ENCODE measurements around the gene ABCG1. TPM values are rescaled to one million over a fixed set of nuclear protein-coding genes. Genes with fewer than 3 reads are reported as not detected.
"Not testable (repeated sequence)": the region's sequence is repeated elsewhere in the genome, so short reads cannot be mapped to it uniquely, and the experiment has no call there.

The ABCG1 gene
- total and polyA plus RNA-seq, 2 donors (not counting 3 experiments of a cell fraction or from before 2014, with no cell fraction given) = 6.7 to 19.6 TPM

GRCh38 chr21:42291751-42292562 is 73.0 kb downstream of the ABCG1 start:
- CTCF ChIA-PET = interaction anchor here (0.9 to 2.6 kb wide), 2 partner anchors 18 to 33 kb away, joined by 5 to 14 read pairs; no protein-coding TSS in a partner anchor
- Histone ChIP-seq H3K4me3 (replicated peaks in 1 of 3; ENCODE audit: insufficient read depth in 1 of 3, low read depth in 1 of 3, low read length in 3 of 3) (no peak overlapping the region), H3K27me3 (ENCODE audit: control insufficient read depth in 2 of 2, insufficient read depth in 2 of 2, low read length in 2 of 2) (no peaks in the 10 kb centered on the region), H3K27ac (ENCODE audit: insufficient read depth, low read depth, low read length) (no peak overlapping the region), H3K9ac (replicated peaks; ENCODE audit: extremely low read depth, insufficient read depth, low read length) (no peak overlapping the region), H3K4me2 (ENCODE audit: insufficient read depth, low read length) (no peak overlapping the region), H3K4me1 (ENCODE audit: control insufficient read depth, extremely low read depth, insufficient read depth, low read length) (no peaks in the 10 kb centered on the region), H3K36me3 (ENCODE audit: control insufficient read depth in 2 of 2, extremely low read depth in 1 of 2, insufficient read depth in 2 of 2, low read length in 2 of 2) (no peaks in the 10 kb centered on the region), H3K79me2 (ENCODE audit: control insufficient read depth, insufficient read depth, low read length) (no peaks in the 10 kb centered on the region), H3K9me1 (replicated peaks; ENCODE audit: control insufficient read depth, extremely low read depth, insufficient read depth, low read length) (no peaks in the 10 kb centered on the region), H3K9me3 (replicated peaks; ENCODE audit: control insufficient read depth, insufficient read depth, low read length) (no peaks in the 10 kb centered on the region), H4K20me1 (replicated peaks; ENCODE audit: control insufficient read depth, extremely low read depth, insufficient read depth, low read length) (no peaks in the 10 kb centered on the region), H2AFZ (ENCODE audit: low read depth, low read length) (no peak overlapping the region)
- DNase-seq (ENCODE audit: low read depth, low spot score) = no peak
- POLR2A ChIA-PET = no interaction called here
- dilution Hi-C loops (cut with MboI; ENCODE audit: extremely low pct_ligation_motif_present, low sequenced_read_pairs) (no loop called here), intact Hi-C loops (cut with micrococcal nuclease) (no loop called here)
- BruUV-seq (replicated peaks) = no TSS peak
- TF ChIP-seq MAX (IDR thresholded peaks at IDR 0.05; ENCODE audit: insufficient read depth, insufficient read length) (no peak), POLR2A (IDR thresholded peaks at IDR 0.05; ENCODE audit: low read depth, low read length) (no peak), FOS (IDR thresholded peaks at IDR 0.05; ENCODE audit: borderline replicate concordance, insufficient read depth, low read length) (no peak), POLR2AphosphoS5 (IDR thresholded peaks at IDR 0.05; ENCODE audit: insufficient read depth, low read depth, low read length) (no peak), GATA2 (IDR thresholded peaks at IDR 0.05; ENCODE audit: insufficient read depth, insufficient read length, low read depth, low read length) (no peak), EZH2 (IDR thresholded peaks at IDR 0.05; ENCODE audit: borderline replicate concordance, low read depth, low read length, severe bottlenecking) (no peak), MYC (IDR thresholded peaks at IDR 0.05; ENCODE audit: low read depth, low read length) (no peak), JUN (IDR thresholded peaks at IDR 0.05; ENCODE audit: borderline replicate concordance, insufficient read depth, insufficient read length, low read depth) (no peak)
- TF ChIP-seq, protein P1, sequence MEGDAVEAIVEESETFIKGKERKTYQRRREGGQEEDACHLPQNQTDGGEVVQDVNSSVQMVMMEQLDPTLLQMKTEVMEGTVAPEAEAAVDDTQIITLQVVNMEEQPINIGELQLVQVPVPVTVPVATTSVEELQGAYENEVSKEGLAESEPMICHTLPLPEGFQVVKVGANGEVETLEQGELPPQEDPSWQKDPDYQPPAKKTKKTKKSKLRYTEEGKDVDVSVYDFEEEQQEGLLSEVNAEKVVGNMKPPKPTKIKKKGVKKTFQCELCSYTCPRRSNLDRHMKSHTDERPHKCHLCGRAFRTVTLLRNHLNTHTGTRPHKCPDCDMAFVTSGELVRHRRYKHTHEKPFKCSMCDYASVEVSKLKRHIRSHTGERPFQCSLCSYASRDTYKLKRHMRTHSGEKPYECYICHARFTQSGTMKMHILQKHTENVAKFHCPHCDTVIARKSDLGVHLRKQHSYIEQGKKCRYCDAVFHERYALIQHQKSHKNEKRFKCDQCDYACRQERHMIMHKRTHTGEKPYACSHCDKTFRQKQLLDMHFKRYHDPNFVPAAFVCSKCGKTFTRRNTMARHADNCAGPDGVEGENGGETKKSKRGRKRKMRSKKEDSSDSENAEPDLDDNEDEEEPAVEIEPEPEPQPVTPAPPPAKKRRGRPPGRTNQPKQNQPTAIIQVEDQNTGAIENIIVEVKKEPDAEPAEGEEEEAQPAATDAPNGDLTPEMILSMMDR (IDR thresholded peaks at IDR 0.05; ENCODE audit: extremely low read depth in 1 of 2, insufficient read depth in 1 of 2, low read depth in 1 of 2, low read length in 2 of 2) = no peak
- no peak for FAIRE-seq

GRCh38 chr21:42292563-42293142 is 73.7 kb downstream of the ABCG1 start:
- H3K4me3 ChIP-seq (replicated peaks in 1 of 3; ENCODE audit: insufficient read depth in 1 of 3, low read depth in 1 of 3, low read length in 3 of 3); dilution Hi-C loops (cut with MboI; ENCODE audit: extremely low pct_ligation_motif_present, low sequenced_read_pairs); H3K4me2 ChIP-seq (ENCODE audit: insufficient read depth, low read length); H3K9me3 ChIP-seq (replicated peaks; ENCODE audit: control insufficient read depth, insufficient read depth, low read length); H3K9ac ChIP-seq (replicated peaks; ENCODE audit: extremely low read depth, insufficient read depth, low read length); H3K9me1 ChIP-seq (replicated peaks; ENCODE audit: control insufficient read depth, extremely low read depth, insufficient read depth, low read length); POLR2A ChIA-PET; H4K20me1 ChIP-seq (replicated peaks; ENCODE audit: control insufficient read depth, extremely low read depth, insufficient read depth, low read length); H3K79me2 ChIP-seq (ENCODE audit: control insufficient read depth, insufficient read depth, low read length); DNase-seq (ENCODE audit: low read depth, low spot score); BruUV-seq (replicated peaks); intact Hi-C loops (cut with micrococcal nuclease); H3K4me1 ChIP-seq (ENCODE audit: control insufficient read depth, extremely low read depth, insufficient read depth, low read length); H3K36me3 ChIP-seq (ENCODE audit: control insufficient read depth in 2 of 2, extremely low read depth in 1 of 2, insufficient read depth in 2 of 2, low read length in 2 of 2); H3K27ac ChIP-seq (ENCODE audit: insufficient read depth, low read depth, low read length); H3K27me3 ChIP-seq (ENCODE audit: control insufficient read depth in 2 of 2, insufficient read depth in 2 of 2, low read length in 2 of 2); H2AFZ ChIP-seq (ENCODE audit: low read depth, low read length): not testable (repeated sequence)
- FAIRE-seq = peak; percentile 79
- CTCF ChIA-PET = interaction anchor here (2.6 kb wide), 1 partner anchor 17 kb away, joined by 14 read pairs; no protein-coding TSS in a partner anchor

Data from endothelial cell of umbilical vein (primary cell).